OCI-LY3 (cell line): ENCODE measurements around the gene ST8SIA2.

Experiments
- H2AFZ ChIP-seq: fragments of 200-600, 300-600 bp; shearing (Covaris generic); 2 replicates; pipeline ENCODE4 v1.6.0; 2014; ENCODE audit warnings: antibody characterized with exemption, low read depth, low read length
- H3K27ac ChIP-seq: fragments of 200-600, 300-600 bp; sonication (generic); 2 replicates; pipeline ENCODE4 v1.5.1; 2014; ENCODE audit warnings: mild to moderate bottlenecking, low read length, moderate library complexity, mixed read lengths
- H3K27me3 ChIP-seq: fragments of 200-600, 300-600 bp; sonication (generic); 2 replicates; pipeline ENCODE4 v1.6.1; 2014; ENCODE audit warnings: low read depth, low read length, mixed read lengths
- H3K36me3 ChIP-seq: fragments of 200-600, 300-600 bp; sonication (generic); replicated peaks from 2 replicates; pipeline ENCODE3; 2014; ENCODE audit warnings: low read depth, low read length, mixed read lengths
- H3K4me1 ChIP-seq: fragments of 300-600, 200-600 bp; sonication (generic); 2 replicates; pipeline ENCODE4 v1.6.1; 2014; ENCODE audit warnings: low read length, mixed read lengths
- H3K4me2 ChIP-seq: fragments of 200-600, 300-600 bp; sonication (generic); 2 replicates; pipeline ENCODE4 v1.6.1; 2014; ENCODE audit warnings: low read length, mixed read lengths
- H3K4me3 ChIP-seq: fragments of 300-600, 200-600 bp; sonication (generic); 2 replicates; pipeline ENCODE4 v1.5.1; 2014; ENCODE audit warnings: antibody characterized with exemption, mild to moderate bottlenecking, low read length, moderate library complexity
- H3K79me2 ChIP-seq: fragments of 300-600, 200-600 bp; shearing (Covaris generic); 2 replicates; pipeline ENCODE4 v1.6.1; 2014; ENCODE audit warnings: mild to moderate bottlenecking, low read length, mixed read lengths
- H3K9ac ChIP-seq: fragments of 300-600, 200-600 bp; shearing (Covaris generic); 2 replicates; pipeline ENCODE4 v1.6.0; 2014; ENCODE audit warnings: mild to moderate bottlenecking, low read length, moderate library complexity
- H3K9me3 ChIP-seq: fragments of 200-600, 300-600 bp; shearing (Covaris generic); 2 replicates; pipeline ENCODE4 v1.6.1; 2014; ENCODE audit warnings: low read length, mixed read lengths; ENCODE audit not compliant: insufficient read depth
- H4K20me1 ChIP-seq: fragments of 200-600, 300-600 bp; sonication (generic); 2 replicates; pipeline ENCODE4 v1.6.1; 2016; ENCODE audit warnings: low read length, mixed read lengths; ENCODE audit not compliant: insufficient read depth
- EZH2phosphoT487 ChIP-seq: fragments of 200-600 bp; shearing (Covaris generic); IDR thresholded peaks from 2 replicates; pipeline ENCODE4 v1.6.1; 2018; ENCODE audit warnings: antibody characterized with exemption, mixed run types, low read depth
- TF ChIP-seq, protein P1 (sequence below): fragments of 200-600, 300-600 bp; sonication (generic); IDR thresholded peaks from 2 replicates; pipeline ENCODE4 v1.5.1; 2014; ENCODE audit warnings: antibody characterized with exemption, low read length, low read depth

The ST8SIA2 gene

GRCh38 chr15:92365906-92366305 is 27.8 kb upstream of the ST8SIA2 start:
- no peaks in the 10 kb centered on the region for H3K79me2 ChIP-seq
- H3K9me3 ChIP-seq = no peaks in the 10 kb centered on the region
- TF ChIP-seq, protein P1, sequence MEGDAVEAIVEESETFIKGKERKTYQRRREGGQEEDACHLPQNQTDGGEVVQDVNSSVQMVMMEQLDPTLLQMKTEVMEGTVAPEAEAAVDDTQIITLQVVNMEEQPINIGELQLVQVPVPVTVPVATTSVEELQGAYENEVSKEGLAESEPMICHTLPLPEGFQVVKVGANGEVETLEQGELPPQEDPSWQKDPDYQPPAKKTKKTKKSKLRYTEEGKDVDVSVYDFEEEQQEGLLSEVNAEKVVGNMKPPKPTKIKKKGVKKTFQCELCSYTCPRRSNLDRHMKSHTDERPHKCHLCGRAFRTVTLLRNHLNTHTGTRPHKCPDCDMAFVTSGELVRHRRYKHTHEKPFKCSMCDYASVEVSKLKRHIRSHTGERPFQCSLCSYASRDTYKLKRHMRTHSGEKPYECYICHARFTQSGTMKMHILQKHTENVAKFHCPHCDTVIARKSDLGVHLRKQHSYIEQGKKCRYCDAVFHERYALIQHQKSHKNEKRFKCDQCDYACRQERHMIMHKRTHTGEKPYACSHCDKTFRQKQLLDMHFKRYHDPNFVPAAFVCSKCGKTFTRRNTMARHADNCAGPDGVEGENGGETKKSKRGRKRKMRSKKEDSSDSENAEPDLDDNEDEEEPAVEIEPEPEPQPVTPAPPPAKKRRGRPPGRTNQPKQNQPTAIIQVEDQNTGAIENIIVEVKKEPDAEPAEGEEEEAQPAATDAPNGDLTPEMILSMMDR = no peak
- TF ChIP-seq EZH2phosphoT487 = no peak
- peaks cover 13% of the 10 kb centered on the region for H3K4me1 ChIP-seq
- H3K4me3 ChIP-seq = no peak overlapping the region
- peaks cover 18% of the 10 kb centered on the region; the same call in 1 of the 2 replicates for H3K27me3 ChIP-seq
- H4K20me1 ChIP-seq = no peaks in the 10 kb centered on the region
- no peak overlapping the region for H3K27ac ChIP-seq
- H3K9ac ChIP-seq = no peak overlapping the region
- no peak overlapping the region for H2AFZ ChIP-seq
- H3K36me3 ChIP-seq = no peaks in the 10 kb centered on the region
- H3K4me2 ChIP-seq = no peak overlapping the region

DNA sequence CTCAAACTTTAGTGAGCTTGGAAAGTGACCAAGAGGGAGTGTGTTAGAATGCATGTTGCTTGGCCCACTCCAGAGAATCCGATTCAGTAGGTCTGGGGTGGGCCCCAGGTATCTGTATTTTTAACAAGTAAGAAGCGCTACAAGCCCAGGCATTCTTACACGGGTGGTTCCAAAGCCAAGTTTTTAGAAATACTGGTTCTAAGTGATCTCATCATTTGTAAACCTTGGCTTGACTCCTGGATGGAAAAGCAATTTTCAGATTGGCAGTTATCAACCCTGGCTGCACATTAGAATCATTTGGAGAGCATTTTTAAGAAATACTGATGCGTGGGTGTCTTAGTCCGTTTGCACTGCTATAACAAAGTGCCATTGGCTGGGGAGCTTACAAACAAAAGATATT is 27.3 kb upstream of the ST8SIA2 start:
- Histone ChIP-seq H3K36me3 (no peaks in the 10 kb centered on the region), H3K4me2 (no peak overlapping the region), H2AFZ (no peak overlapping the region), H3K79me2 (no peaks in the 10 kb centered on the region), H3K27me3 (peaks cover 19% of the 10 kb centered on the region; the same call in 1 of the 2 replicates), H4K20me1 (no peaks in the 10 kb centered on the region), H3K4me3 (no peak overlapping the region), H3K9me3 (no peaks in the 10 kb centered on the region), H3K27ac (no peak overlapping the region), H3K4me1 (peaks cover 13% of the 10 kb centered on the region), H3K9ac (no peak overlapping the region)
- TF ChIP-seq, protein P1 = no peak
- no peak for TF ChIP-seq EZH2phosphoT487

DNA sequence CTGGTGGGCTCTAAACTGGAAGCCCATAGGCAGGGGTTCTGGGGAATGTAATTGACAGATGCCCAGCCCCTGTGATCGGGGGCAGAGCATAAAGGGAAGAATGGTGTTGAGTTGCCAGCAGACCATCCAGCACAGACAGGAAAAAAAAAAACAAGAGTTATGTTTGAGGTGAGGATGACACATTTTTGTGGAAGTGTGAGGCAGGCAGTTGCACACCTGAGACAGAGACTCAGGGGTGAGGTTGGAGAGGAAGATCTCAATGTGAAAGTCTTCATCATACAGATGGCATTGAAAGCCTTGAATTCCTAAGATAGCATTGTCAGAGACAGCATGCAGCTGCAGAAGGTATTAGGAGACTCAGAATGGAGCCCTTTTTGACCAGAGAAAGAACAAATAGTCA is 18.6 kb upstream of the ST8SIA2 start:
- Histone ChIP-seq H3K4me3 (no peak overlapping the region), H3K79me2 (no peaks in the 10 kb centered on the region), H3K9ac (no peak overlapping the region), H4K20me1 (no peaks in the 10 kb centered on the region), H3K4me1 (no peaks in the 10 kb centered on the region), H3K36me3 (no peaks in the 10 kb centered on the region), H2AFZ (no peak overlapping the region), H3K27me3 (peaks cover 28% of the 10 kb centered on the region), H3K27ac (no peak overlapping the region), H3K9me3 (no peaks in the 10 kb centered on the region), H3K4me2 (no peak overlapping the region)
- TF ChIP-seq EZH2phosphoT487 = no peak
- TF ChIP-seq, protein P1 = no peak

DNA sequence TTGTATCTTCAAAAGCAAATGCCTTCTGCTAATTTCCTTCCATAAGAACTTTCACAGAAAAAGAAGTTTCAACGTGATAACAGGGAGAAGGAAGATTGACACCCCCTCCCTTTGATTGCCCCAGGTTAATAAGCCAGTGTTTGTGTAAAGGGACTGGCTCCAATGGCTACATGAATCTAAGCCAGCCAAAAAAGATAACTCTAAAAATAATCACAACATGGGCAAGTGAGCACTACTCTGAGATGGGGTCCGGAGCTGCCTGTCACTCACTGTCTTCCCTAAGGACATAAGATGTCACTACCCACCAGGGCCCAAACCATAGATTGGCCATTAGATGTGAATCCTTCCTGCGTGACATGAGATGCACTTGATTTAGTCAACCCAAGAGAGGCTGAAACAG is 17.6 kb upstream of the ST8SIA2 start:
- Histone ChIP-seq H3K4me1 (no peaks in the 10 kb centered on the region), H3K4me2 (no peak overlapping the region), H3K79me2 (no peaks in the 10 kb centered on the region), H3K9ac (no peak overlapping the region), H3K36me3 (no peaks in the 10 kb centered on the region), H2AFZ (no peak overlapping the region), H3K4me3 (no peak overlapping the region), H4K20me1 (no peaks in the 10 kb centered on the region), H3K27me3 (peaks cover 30% of the 10 kb centered on the region), H3K27ac (no peak overlapping the region), H3K9me3 (no peaks in the 10 kb centered on the region)
- no peak for TF ChIP-seq EZH2phosphoT487
- TF ChIP-seq, protein P1 = no peak
